K562 (cell line): Measurements from ENCODE around the gene PPP2R3B. TPM values are rescaled to one million over a fixed set of nuclear protein-coding genes. Genes with fewer than 3 reads are reported as not detected.

Experiments
- BACH1 ChIP-seq: fragments of 200-800 bp; sonication (Bioruptor generic); IDR thresholded peaks from 2 replicates; pipeline ENCODE4 v1.6.1; 2016; ENCODE audit warnings: missing genetic modification characterization, missing compliant biosample characterization
- CBFA2T2 ChIP-seq: fragments of 450-650 bp; conservative IDR thresholded peaks from 2 replicates; pipeline ENCODE4 v1.6.1; 2017; ENCODE audit warnings: mild to moderate bottlenecking
- ELF1 ChIP-seq: fragments of 200-800 bp; sonication (Bioruptor generic); IDR thresholded peaks from 2 replicates; pipeline ENCODE4 v1.6.1; 2016; ENCODE audit warnings: missing genetic modification characterization, missing compliant biosample characterization
- L3MBTL2 ChIP-seq: fragments of 450-650 bp; IDR thresholded peaks from 2 replicates; pipeline ENCODE4 v1.6.1; 2016; ENCODE audit warnings: mild to moderate bottlenecking, moderate library complexity
- MNT ChIP-seq, 2 experiments: fragments of 450-650 bp; conservative IDR thresholded peaks; 2 replicates each; pipeline ENCODE4 v1.6.1; 2017; ENCODE audit warnings: mild to moderate bottlenecking in 2 of 2, moderate library complexity in 2 of 2
- MYC ChIP-seq, 2 experiments: fragments of 250-450 bp in 1 of 2; sonication (Bioruptor Pico) in 1 of 2; IDR thresholded peaks; 2 replicates each; pipeline versions ENCODE4 v1.5.1 to v1.6.1; 2012 to 2021; ENCODE audit warnings: low read depth in 2 of 2, borderline replicate concordance in 1 of 2, improper control_type of control experiment in 1 of 2, low read length in 1 of 2, mild to moderate bottlenecking in 1 of 2, moderate library complexity in 1 of 2
- PHF21A ChIP-seq: fragments of 450-650 bp; IDR thresholded peaks from 2 replicates; pipeline ENCODE4 v1.6.1; 2017; ENCODE audit warnings: low read depth, borderline replicate concordance
- POLR3G ChIP-seq: IDR thresholded peaks from 2 replicates; pipeline ENCODE4 v1.6.1; 2011; ENCODE audit not compliant: insufficient read length, insufficient replicate concordance; ENCODE audit errors: extremely low read depth
- SP1 ChIP-seq: sonication (generic); formaldehyde crosslinking; IDR thresholded peaks from 2 replicates; pipeline ENCODE4 v1.8.1; 2022; ENCODE audit warnings: mild to moderate bottlenecking, missing genetic modification reagents
- TCF3 ChIP-seq: sonication (generic); formaldehyde crosslinking; IDR thresholded peaks from 2 replicates; pipeline ENCODE4 v1.4.0; 2020; ENCODE audit warnings: mild to moderate bottlenecking, missing genetic modification reagents
- ZNF311 ChIP-seq: fragments of 250-450 bp; sonication (Bioruptor Pico); IDR thresholded peaks from 2 replicates; pipeline ENCODE4 v1.4.0; 2020; ENCODE audit warnings: mild to moderate bottlenecking, moderate library complexity
- ZNF398 ChIP-seq: fragments of 250-450 bp; sonication (Bioruptor Pico); IDR thresholded peaks from 2 replicates; pipeline ENCODE4 v1.8.0; 2021; ENCODE audit warnings: moderate library complexity, mild to moderate bottlenecking, inconsistent platforms
- ZNF79 ChIP-seq: fragments of 250-450 bp; sonication (Bioruptor Pico); IDR thresholded peaks from 2 replicates; pipeline ENCODE4 v1.4.0; 2020; ENCODE audit warnings: low read depth, mild to moderate bottlenecking, moderate library complexity
- polyA plus RNA-seq, 8 experiments: library from polyadenylated mRNA; depleted of rRNA in 4 of 8; stranded (reverse) in 5 of 8; unstranded in 3 of 8; fragments of >200 nt; fragmentation: Nextera tagmentation in 2 of 8; fragmentation: Illumina TruSeq in 1 of 8; extraction: Ambion mirVana in 2 of 8; extraction: Trizol in 1 of 8; gene quantifications; 2 replicates each; pipeline versions ENCODE4 v1.2.1 to v1.2.3, GENCODE V29; 2011 to 2014; ENCODE audit warnings: inconsistent platforms in 1 of 8, missing spikeins in 1 of 8
- total RNA-seq, 7 experiments: library from RNA; depleted of rRNA in 6 of 7; stranded (reverse); fragments of >200 nt in 6 of 7; fragmentation: Illumina TruSeq in 2 of 7; extraction: Trizol in 2 of 7; gene quantifications; 2 replicates each; pipeline versions ENCODE4 v1.2.1 to v1.2.3, GENCODE V29; 2011 to 2021; ENCODE audit warnings: low replicate concordance in 1 of 7
- TF ChIP-seq, protein P1 (sequence below): sonication (generic); formaldehyde crosslinking; IDR thresholded peaks from 2 replicates; pipeline ENCODE4 v1.8.0; 2022; ENCODE audit warnings: mild to moderate bottlenecking, missing genetic modification reagents
- TF ChIP-seq, protein P2 (sequence below): sonication (generic); formaldehyde crosslinking; IDR thresholded peaks from 2 replicates; pipeline ENCODE4 v1.8.0; 2022; ENCODE audit warnings: mild to moderate bottlenecking, missing genetic modification reagents
- TF ChIP-seq, protein P3 (sequence below): fragments of 450-650 bp; formaldehyde crosslinking; conservative IDR thresholded peaks from 2 replicates; pipeline ENCODE4 v1.4.0; 2022; ENCODE audit warnings: mild to moderate bottlenecking, missing genetic modification characterization

The PPP2R3B gene
- total and polyA plus RNA-seq, 9 of the 15 experiments (the other 6 are each of a cell fraction or from before 2014, with no cell fraction given) = 0.04 to 18.2 (median 8.2) TPM; not detected in 1

- TF ChIP-seq, protein P1, sequence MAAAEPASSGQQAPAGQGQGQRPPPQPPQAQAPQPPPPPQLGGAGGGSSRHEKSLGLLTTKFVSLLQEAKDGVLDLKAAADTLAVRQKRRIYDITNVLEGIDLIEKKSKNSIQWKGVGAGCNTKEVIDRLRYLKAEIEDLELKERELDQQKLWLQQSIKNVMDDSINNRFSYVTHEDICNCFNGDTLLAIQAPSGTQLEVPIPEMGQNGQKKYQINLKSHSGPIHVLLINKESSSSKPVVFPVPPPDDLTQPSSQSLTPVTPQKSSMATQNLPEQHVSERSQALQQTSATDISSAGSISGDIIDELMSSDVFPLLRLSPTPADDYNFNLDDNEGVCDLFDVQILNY (CRISPR knock-in tag) = no peak
- TF ChIP-seq CBFA2T2 (no peak), TCF3 (CRISPR knock-in tag) (no peak), SP1 (CRISPR knock-in tag) (peak; percentile 68; the same call in 1 of the 2 replicates), ZNF398 (CRISPR knock-in tag) (no peak), MNT (conservative IDR thresholded peaks at IDR 0.05) (peak; percentile 98 to 99), BACH1 (tag) (no peak), ZNF311 (CRISPR knock-in tag) (no peak), L3MBTL2 (peak; percentile 45; the same call in 1 of the 2 replicates), POLR3G (no peak), MYC (IDR thresholded peaks at IDR 0.05; ENCODE audit: low read depth, low read length) (peak; percentile 99), MYC (CRISPR knock-in tag; IDR thresholded peaks at IDR 0.05; ENCODE audit: borderline replicate concordance, low read depth) (peak; percentile 97; the same call in 1 of the 2 replicates), ELF1 (tag) (no peak), PHF21A (no peak), ZNF79 (CRISPR knock-in tag) (no peak)
- TF ChIP-seq, protein P2, sequence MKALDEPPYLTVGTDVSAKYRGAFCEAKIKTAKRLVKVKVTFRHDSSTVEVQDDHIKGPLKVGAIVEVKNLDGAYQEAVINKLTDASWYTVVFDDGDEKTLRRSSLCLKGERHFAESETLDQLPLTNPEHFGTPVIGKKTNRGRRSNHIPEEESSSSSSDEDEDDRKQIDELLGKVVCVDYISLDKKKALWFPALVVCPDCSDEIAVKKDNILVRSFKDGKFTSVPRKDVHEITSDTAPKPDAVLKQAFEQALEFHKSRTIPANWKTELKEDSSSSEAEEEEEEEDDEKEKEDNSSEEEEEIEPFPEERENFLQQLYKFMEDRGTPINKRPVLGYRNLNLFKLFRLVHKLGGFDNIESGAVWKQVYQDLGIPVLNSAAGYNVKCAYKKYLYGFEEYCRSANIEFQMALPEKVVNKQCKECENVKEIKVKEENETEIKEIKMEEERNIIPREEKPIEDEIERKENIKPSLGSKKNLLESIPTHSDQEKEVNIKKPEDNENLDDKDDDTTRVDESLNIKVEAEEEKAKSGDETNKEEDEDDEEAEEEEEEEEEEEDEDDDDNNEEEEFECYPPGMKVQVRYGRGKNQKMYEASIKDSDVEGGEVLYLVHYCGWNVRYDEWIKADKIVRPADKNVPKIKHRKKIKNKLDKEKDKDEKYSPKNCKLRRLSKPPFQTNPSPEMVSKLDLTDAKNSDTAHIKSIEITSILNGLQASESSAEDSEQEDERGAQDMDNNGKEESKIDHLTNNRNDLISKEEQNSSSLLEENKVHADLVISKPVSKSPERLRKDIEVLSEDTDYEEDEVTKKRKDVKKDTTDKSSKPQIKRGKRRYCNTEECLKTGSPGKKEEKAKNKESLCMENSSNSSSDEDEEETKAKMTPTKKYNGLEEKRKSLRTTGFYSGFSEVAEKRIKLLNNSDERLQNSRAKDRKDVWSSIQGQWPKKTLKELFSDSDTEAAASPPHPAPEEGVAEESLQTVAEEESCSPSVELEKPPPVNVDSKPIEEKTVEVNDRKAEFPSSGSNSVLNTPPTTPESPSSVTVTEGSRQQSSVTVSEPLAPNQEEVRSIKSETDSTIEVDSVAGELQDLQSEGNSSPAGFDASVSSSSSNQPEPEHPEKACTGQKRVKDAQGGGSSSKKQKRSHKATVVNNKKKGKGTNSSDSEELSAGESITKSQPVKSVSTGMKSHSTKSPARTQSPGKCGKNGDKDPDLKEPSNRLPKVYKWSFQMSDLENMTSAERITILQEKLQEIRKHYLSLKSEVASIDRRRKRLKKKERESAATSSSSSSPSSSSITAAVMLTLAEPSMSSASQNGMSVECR (CRISPR knock-in tag) = peak; percentile 95
- TF ChIP-seq, protein P3, sequence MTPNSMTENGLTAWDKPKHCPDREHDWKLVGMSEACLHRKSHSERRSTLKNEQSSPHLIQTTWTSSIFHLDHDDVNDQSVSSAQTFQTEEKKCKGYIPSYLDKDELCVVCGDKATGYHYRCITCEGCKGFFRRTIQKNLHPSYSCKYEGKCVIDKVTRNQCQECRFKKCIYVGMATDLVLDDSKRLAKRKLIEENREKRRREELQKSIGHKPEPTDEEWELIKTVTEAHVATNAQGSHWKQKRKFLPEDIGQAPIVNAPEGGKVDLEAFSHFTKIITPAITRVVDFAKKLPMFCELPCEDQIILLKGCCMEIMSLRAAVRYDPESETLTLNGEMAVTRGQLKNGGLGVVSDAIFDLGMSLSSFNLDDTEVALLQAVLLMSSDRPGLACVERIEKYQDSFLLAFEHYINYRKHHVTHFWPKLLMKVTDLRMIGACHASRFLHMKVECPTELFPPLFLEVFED (CRISPR knock-in tag) = no peak
These were observed at the start of gene PPP2R3B (continued) for GRCh38 chrX:386768-387575.
